ENCODE results near the gene PRRT2.
"Not testable (repeated sequence)": the region's sequence is repeated elsewhere in the genome, so short reads cannot be mapped to it uniquely, and the experiment has no call there.

PRRT2 gene

GRCh38 chr16:29784157-29784556, 27.8 kb upstream of the PRRT2 start:
- TF ChIP-seq ZFX (IDR thresholded peaks at IDR 0.05; ENCODE audit: borderline replicate concordance) (no peak), CTCF (IDR thresholded peaks at IDR 0.05) (no peak)

GRCh38 chr16:29784901-29785500, 27.0 kb upstream of the PRRT2 start:
- H3K27ac ChIP-seq, result no peak overlapping the region

More at GRCh38 chr16:29784157-29784556, 27.8 kb upstream of the PRRT2 start:
- H3K27ac ChIP-seq, result peak overlapping the region; percentile 37; the same call in 1 of the 2 replicates

GRCh38 chr16:29787155-29787554, 24.8 kb upstream of the PRRT2 start:
- H3K27ac ChIP-seq, result not testable (repeated sequence)

More at GRCh38 chr16:29784901-29785500, 27.0 kb upstream of the PRRT2 start:
- TF ChIP-seq CTCF (IDR thresholded peaks at IDR 0.05) (no peak), ZFX (IDR thresholded peaks at IDR 0.05; ENCODE audit: borderline replicate concordance) (no peak)

GRCh38 chr16:29789775-29790182, 22.2 kb upstream of the PRRT2 start:
- H3K27ac ChIP-seq, result peak overlapping the region; percentile 96
- TF ChIP-seq CTCF (IDR thresholded peaks at IDR 0.05) (no peak), ZFX (IDR thresholded peaks at IDR 0.05; ENCODE audit: borderline replicate concordance) (no peak)

- TF ChIP-seq ZFX (IDR thresholded peaks at IDR 0.05; ENCODE audit: borderline replicate concordance) (no peak), CTCF (IDR thresholded peaks at IDR 0.05) (peak; percentile 92)
Measured at GRCh38 chr16:29790183-29790948, 21.6 kb upstream of the PRRT2 start, which contains the start of gene KIF22. TSS of gene KIF22 (plus strand) at chr16:29790751. CDS start at chr16:29790760, 9 bp downstream.

GRCh38 chr16:29790949-29791844, 20.8 kb upstream of the PRRT2 start:
- H3K27ac ChIP-seq, result peak overlapping the region; percentile 96
- TF ChIP-seq CTCF (IDR thresholded peaks at IDR 0.05) (no peak), ZFX (IDR thresholded peaks at IDR 0.05; ENCODE audit: borderline replicate concordance) (no peak)

More at GRCh38 chr16:29790183-29790948, 21.6 kb upstream of the PRRT2 start, which contains the start of gene KIF22:
- peak within 1 kb of the TSS; percentile 96 for H3K27ac ChIP-seq

Measured in 22Rv1 (cell line).